Neural cell (in vitro differentiated cells): ENCODE measurements around the gene IBA57. TPM values are rescaled to one million over a fixed set of nuclear protein-coding genes. Genes with fewer than 3 reads are reported as not detected.

ENCODE experiments used
- H2AFZ ChIP-seq: fragments of 200-600, 300-800 bp; sonication (generic), shearing (Covaris generic); 2 replicates; pipeline ENCODE4 v1.6.0; 2014; ENCODE audit warnings: low read depth, mild to moderate bottlenecking, antibody characterized with exemption, low read length, moderate library complexity
- H3F3A ChIP-seq: fragments of 200-600 bp; shearing (Covaris generic); 2 replicates; pipeline ENCODE4 v1.6.1; 2016; ENCODE audit warnings: mild to moderate bottlenecking, moderate library complexity, mixed read lengths, antibody characterized with exemption, low read length; ENCODE audit not compliant: insufficient read depth, poor library complexity, severe bottlenecking
- H3K27ac ChIP-seq: fragments of 200-600, 300-800 bp; sonication (generic), shearing (Covaris generic); 2 replicates; pipeline ENCODE4 v1.5.1; 2014; ENCODE audit warnings: mild to moderate bottlenecking, low read length, moderate library complexity
- H3K27me3 ChIP-seq: fragments of 300-800, 200-600 bp; sonication (generic), shearing (Covaris generic); 2 replicates; pipeline ENCODE4 v1.6.0; 2014; ENCODE audit warnings: mild to moderate bottlenecking, low read depth, low read length, moderate library complexity; ENCODE audit not compliant: insufficient read depth
- H3K36me3 ChIP-seq: fragments of 300-800, 200-600 bp; sonication (generic), shearing (Covaris generic); 2 replicates; pipeline ENCODE4 v1.5.1; 2014; ENCODE audit warnings: mild to moderate bottlenecking, antibody characterized with exemption, low read length, moderate library complexity; ENCODE audit not compliant: insufficient read depth
- H3K4me2 ChIP-seq: fragments of 300-800, 200-600 bp; sonication (generic), shearing (Covaris generic); 2 replicates; pipeline ENCODE4 v1.6.0; 2014; ENCODE audit warnings: mild to moderate bottlenecking, low read length
- H3K4me3 ChIP-seq: fragments of 300-800, 200-600 bp; sonication (generic), shearing (Covaris generic); 2 replicates; pipeline ENCODE4 v1.5.1; 2014; ENCODE audit warnings: mild to moderate bottlenecking, low read length, moderate library complexity
- H3K79me2 ChIP-seq: fragments of 200-600 bp; shearing (Covaris generic); replicated peaks from 2 replicates; pipeline ENCODE4 v1.6.0; 2014; ENCODE audit warnings: mild to moderate bottlenecking, low read length, moderate library complexity; ENCODE audit not compliant: insufficient read depth
- H3K9ac ChIP-seq: fragments of 300-800, 200-600 bp; sonication (generic), shearing (Covaris generic); 2 replicates; pipeline ENCODE4 v1.6.1; 2016; ENCODE audit warnings: mild to moderate bottlenecking, low read length, mixed read lengths
- H3K9me2 ChIP-seq: fragments of 200-600 bp; shearing (Covaris generic); 2 replicates; pipeline ENCODE4 v1.6.1; 2016; ENCODE audit warnings: mild to moderate bottlenecking, low read length, mixed read lengths; ENCODE audit not compliant: insufficient read depth
- H3K9me3 ChIP-seq: fragments of 200-600, 300-800 bp; sonication (generic), shearing (Covaris generic); 2 replicates; pipeline ENCODE4 v1.6.1; 2016; ENCODE audit warnings: mild to moderate bottlenecking, mixed run types, low read length, moderate library complexity, mixed read lengths
- H4K20me1 ChIP-seq: fragments of 200-600 bp; shearing (Covaris generic); 2 replicates; pipeline ENCODE4 v1.6.1; 2016; ENCODE audit warnings: mild to moderate bottlenecking, mixed run types; ENCODE audit not compliant: insufficient read depth
- CTCF ChIP-seq: fragments of 450-650 bp; IDR thresholded peaks from 2 replicates; pipeline ENCODE4 v1.5.1; 2014; ENCODE audit warnings: antibody characterized with exemption, mild to moderate bottlenecking, moderate library complexity; ENCODE audit not compliant: poor library complexity, severe bottlenecking
- EP300 ChIP-seq: fragments of 450-650 bp; conservative IDR thresholded peaks from 2 replicates; pipeline ENCODE4 v1.6.1; 2014; ENCODE audit warnings: antibody characterized with exemption, mild to moderate bottlenecking, moderate library complexity; ENCODE audit not compliant: poor library complexity, severe bottlenecking
- EZH2 ChIP-seq: fragments of 200-600, 300-800 bp; shearing (Covaris generic), sonication (generic); IDR thresholded peaks from 2 replicates; pipeline ENCODE4 v1.6.1; 2014; ENCODE audit warnings: antibody characterized with exemption, low read length, borderline replicate concordance, mild to moderate bottlenecking; ENCODE audit not compliant: insufficient read depth, poor library complexity, severe bottlenecking
- MXI1 ChIP-seq: fragments of 450-650 bp; conservative IDR thresholded peaks from 2 replicates; pipeline ENCODE4 v1.6.1; 2014; ENCODE audit warnings: antibody characterized with exemption, mild to moderate bottlenecking; ENCODE audit not compliant: poor library complexity, severe bottlenecking
- POLR2AphosphoS5 ChIP-seq: IDR thresholded peaks from 2 replicates; pipeline ENCODE4 v1.6.1; 2012
- RAD21 ChIP-seq: fragments of 450-650 bp; conservative IDR thresholded peaks from 2 replicates; pipeline ENCODE4 v1.6.1; 2014; ENCODE audit warnings: antibody characterized with exemption, mild to moderate bottlenecking, moderate library complexity
- REST ChIP-seq: IDR thresholded peaks from 2 replicates; pipeline ENCODE4 v1.6.1; 2012; ENCODE audit warnings: borderline replicate concordance
- SMC3 ChIP-seq: fragments of 450-650 bp; conservative IDR thresholded peaks from 2 replicates; pipeline ENCODE4 v1.6.1; 2014; ENCODE audit warnings: antibody characterized with exemption, mild to moderate bottlenecking, moderate library complexity; ENCODE audit not compliant: poor library complexity
- TAF1 ChIP-seq: IDR thresholded peaks from 2 replicates; pipeline ENCODE4 v1.6.1; 2012; ENCODE audit warnings: low read depth
- polyA plus RNA-seq: library from polyadenylated mRNA; depleted of rRNA; stranded (reverse); fragments of >200 nt; gene quantifications from 2 replicates; pipeline ENCODE4 v1.2.3, GENCODE V29; 2014

Gene IBA57
- polyA plus RNA-seq, 1 donor from 2014 or later = 5.5 TPM

GRCh38 chr1:228158151-228159007 is 7.2 kb upstream of the IBA57 start:
- Histone ChIP-seq H3K27ac (no peak overlapping the region), H3K4me3 (no peak overlapping the region), H4K20me1 (no peaks in the 10 kb centered on the region), H3K36me3 (no peaks in the 10 kb centered on the region), H3K9me3 (no peaks in the 10 kb centered on the region), H3K4me2 (no peak overlapping the region), H3F3A (no peaks in the 10 kb centered on the region), H3K9me2 (no peaks in the 10 kb centered on the region), H2AFZ (no peak overlapping the region), H3K27me3 (no peaks in the 10 kb centered on the region), H3K9ac (no peak overlapping the region), H3K79me2 (no peaks in the 10 kb centered on the region)
- TF ChIP-seq REST (no peak), EP300 (no peak), POLR2AphosphoS5 (no peak), TAF1 (no peak), CTCF (no peak), RAD21 (no peak), EZH2 (no peak), MXI1 (no peak), SMC3 (no peak)

- Histone ChIP-seq H3K9ac (no peak overlapping the region), H3K79me2 (no peaks in the 10 kb centered on the region), H3K9me3 (no peaks in the 10 kb centered on the region), H3K9me2 (no peaks in the 10 kb centered on the region), H2AFZ (no peak overlapping the region), H3F3A (no peaks in the 10 kb centered on the region), H3K27ac (no peak overlapping the region), H3K4me2 (no peak overlapping the region), H3K27me3 (no peaks in the 10 kb centered on the region), H3K36me3 (no peaks in the 10 kb centered on the region), H4K20me1 (no peaks in the 10 kb centered on the region), H3K4me3 (no peak overlapping the region)
- no peak for TF ChIP-seq CTCF
- no peak for TF ChIP-seq RAD21
Observed at GRCh38 chr1:228159008-228159665, 6.5 kb upstream of the IBA57 start.
